GM13976 (cell line): Measurements from ENCODE around the gene KCNQ1.

Experiments used
- DNase-seq: peaks from one replicate; pipeline ENCODE4 v3.0.0; 2012; ENCODE audit warnings: low spot score
- in situ Hi-C: fragments of 300-500 bp; cut with MboI; formaldehyde crosslinking; loops from one replicate; pipeline ENCODE4 v1.12.0; 2022; ENCODE audit warnings: low sequenced_read_pairs, mixed read lengths, inconsistent platforms; ENCODE audit not compliant: unreplicated experiment
- TF ChIP-seq, protein P1 (sequence below): IDR thresholded peaks from 2 replicates; pipeline ENCODE4 v1.5.1; 2012; ENCODE audit warnings: borderline replicate concordance, mild to moderate bottlenecking; ENCODE audit not compliant: insufficient read depth; ENCODE audit errors: extremely low read depth, missing control alignments, control extremely low read depth

Gene KCNQ1

DNA sequence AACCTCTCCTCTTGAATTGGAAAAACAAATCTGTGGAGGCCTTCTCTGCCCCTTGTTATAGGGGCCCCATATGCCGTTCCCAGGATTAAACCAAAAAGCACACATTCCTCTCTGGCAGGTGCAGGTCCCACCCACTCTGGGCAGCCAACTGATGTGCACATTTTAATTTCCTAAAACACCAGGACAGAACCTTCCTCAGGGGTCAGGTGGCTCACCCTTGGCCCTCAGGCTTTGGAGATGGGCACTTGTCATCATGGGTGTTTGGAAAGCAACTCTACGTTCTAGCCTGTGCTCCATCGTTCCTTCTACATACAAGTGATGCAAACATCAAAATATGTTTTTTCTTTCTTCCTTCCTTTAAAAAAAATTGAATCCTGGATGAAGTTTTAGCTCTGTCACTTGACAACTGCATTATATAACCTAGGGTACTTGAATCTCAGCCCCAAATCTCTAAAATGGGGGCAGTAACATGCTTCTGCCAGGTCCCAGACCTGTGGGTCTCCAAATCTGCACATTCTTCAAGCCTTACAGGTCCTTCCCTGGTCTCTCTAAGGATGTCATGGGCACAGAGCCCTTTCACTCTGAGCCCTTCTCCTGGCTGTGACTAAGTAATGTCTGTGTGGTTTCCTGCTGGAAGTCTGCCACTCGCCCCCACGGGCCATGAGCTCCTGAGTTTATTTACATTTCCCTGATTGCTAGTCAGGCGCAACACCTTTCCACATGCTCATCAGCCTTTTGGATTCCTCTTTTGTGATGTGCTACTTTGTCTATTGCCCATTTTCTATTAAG lies 211.2 kb downstream of the KCNQ1 start:
- no peak for DNase-seq
- in situ Hi-C loops: no loop called here
- TF ChIP-seq, protein P1, sequence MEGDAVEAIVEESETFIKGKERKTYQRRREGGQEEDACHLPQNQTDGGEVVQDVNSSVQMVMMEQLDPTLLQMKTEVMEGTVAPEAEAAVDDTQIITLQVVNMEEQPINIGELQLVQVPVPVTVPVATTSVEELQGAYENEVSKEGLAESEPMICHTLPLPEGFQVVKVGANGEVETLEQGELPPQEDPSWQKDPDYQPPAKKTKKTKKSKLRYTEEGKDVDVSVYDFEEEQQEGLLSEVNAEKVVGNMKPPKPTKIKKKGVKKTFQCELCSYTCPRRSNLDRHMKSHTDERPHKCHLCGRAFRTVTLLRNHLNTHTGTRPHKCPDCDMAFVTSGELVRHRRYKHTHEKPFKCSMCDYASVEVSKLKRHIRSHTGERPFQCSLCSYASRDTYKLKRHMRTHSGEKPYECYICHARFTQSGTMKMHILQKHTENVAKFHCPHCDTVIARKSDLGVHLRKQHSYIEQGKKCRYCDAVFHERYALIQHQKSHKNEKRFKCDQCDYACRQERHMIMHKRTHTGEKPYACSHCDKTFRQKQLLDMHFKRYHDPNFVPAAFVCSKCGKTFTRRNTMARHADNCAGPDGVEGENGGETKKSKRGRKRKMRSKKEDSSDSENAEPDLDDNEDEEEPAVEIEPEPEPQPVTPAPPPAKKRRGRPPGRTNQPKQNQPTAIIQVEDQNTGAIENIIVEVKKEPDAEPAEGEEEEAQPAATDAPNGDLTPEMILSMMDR: no peak

DNA sequence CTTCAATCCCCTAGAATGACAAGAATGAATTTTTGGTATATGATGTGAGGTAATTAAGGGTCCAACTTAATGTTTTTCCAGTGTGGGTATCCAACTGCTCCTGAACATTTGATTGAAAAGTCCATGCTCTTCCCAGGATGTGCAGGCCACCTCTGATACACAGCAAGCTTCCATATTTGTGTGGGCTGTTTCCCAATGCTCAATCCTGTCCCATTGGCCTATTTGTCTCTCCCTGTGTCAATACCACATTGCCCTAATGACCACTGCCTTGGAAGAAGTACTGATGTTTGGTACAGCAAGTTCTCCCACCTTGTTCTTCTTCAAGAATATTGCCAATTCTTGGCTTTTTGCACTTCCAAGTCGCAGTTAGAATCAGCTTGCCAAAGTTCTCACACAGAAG lies 212.1 kb downstream of the KCNQ1 start:
- in situ Hi-C loops: no loop called here
- TF ChIP-seq, protein P1: no peak
- DNase-seq: no peak

DNA sequence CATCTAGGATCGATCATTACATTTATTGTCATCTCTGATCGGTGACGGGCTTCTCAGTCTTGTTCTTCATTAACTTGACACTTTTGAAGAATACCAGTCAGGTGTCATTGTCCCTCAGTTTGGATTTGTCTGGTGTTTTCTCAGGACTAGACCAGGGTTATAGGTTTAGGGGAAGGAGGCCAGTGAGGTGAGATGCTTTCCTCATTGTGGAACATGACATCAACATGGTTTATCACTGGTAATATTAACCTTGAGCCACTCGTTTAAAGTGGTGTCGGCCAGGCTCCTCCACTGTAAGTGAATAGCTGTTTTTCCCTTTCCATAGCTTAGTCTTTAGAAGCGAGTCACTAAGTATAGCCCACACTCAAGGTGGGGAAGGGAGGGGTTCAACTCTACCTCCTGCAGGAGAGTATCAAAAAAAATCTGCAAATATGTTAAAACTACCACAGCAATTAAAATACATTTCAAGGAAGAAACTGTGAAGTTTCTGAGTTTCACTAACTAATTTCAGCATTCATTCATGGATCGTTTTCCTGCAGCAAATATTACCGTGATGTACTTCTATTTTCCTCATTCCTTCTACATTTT lies 213.0 kb downstream of the KCNQ1 start:
- DNase-seq: no peak
- in situ Hi-C loops: no loop called here
- TF ChIP-seq, protein P1: no peak

DNA sequence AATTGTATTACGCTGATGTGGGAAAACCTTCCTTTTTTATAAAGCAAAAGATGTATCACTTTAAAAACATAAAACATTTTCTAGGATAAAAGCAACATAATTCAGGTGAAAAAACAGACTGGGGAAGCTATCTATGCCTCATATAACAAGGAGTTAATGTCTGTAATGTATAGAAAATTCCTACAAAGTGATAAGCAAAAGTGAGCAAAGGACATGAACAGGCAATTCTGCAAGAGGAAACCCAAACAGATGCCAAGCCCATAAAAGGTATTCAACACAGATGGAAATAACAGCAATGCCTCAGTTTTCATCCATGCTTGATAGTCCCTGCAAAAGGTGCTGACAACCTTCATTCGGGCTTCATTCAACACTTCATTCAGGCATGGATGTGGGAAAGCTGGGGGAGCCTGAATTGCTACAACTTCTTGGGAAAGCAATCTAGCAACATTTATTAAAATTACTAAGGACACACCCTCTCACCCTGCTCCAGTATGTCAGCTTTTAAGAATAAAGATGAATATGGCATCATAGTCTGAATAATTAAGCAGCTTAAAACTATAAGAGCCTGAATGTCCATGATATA lies 215.6 kb downstream of the KCNQ1 start:
- in situ Hi-C loops: no loop called here
- TF ChIP-seq, protein P1: no peak
- DNase-seq: peak; percentile 2

DNA sequence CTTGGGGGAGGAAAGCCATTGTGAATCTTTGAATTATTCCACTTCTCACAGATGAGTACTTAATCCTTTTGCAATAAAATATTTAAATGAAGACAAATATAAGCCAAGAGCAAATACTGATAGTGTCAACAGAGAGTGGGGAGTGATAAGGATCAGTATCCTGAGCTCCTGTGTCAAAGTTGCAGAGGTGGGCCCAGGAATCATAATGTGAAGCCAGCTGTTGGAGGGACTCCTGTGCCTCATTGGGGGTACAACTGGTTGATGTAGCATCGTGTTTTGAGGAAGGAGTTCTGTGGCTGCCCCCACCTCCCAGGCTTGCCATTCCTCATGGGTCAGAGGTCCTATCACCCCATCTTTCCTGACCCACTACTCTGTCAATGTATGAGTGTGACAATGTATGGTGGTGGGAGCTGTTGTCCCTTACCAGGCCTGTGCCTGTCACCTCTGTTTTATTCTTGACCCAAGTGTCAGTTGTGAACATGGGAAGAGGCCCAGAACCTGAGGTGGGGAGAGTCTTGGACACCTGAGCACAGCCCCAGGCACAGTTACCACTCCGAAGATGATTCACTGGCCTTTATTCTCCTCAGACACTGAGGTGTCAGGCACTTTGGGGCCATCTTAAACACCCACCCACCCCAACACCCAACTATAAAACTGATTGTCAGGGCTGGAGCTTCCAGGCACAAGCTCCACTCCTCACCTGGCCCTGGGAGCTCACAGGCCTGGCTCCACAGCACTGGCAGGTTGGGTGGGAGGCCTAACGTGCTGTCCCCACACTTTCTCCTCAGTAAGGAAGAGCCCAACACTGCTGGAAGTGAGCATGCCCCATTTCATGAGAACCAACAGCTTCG lies 216.6 kb downstream of the KCNQ1 start:
- TF ChIP-seq, protein P1: no peak
- DNase-seq: peak; percentile 3
- in situ Hi-C loops: no loop called here

DNA sequence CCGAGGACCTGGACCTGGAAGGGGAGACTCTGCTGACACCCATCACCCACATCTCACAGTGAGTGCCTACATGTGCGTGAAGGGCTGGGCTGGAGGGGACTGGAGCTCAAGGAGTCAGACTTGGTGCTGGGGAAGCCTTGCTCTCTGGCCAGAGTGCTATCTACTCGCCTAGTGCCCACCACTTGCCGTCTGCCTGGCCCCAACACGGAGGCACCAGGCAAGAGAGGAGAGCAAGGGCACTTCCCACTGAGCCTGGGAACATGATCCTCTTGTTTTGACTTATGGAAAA lies 217.2 kb downstream of the KCNQ1 start:
- peak; percentile 11 for DNase-seq
- in situ Hi-C loops: no loop called here
- TF ChIP-seq, protein P1: no peak
